ENCODE measurements around the gene KNL1.

Gene KNL1

DNA sequence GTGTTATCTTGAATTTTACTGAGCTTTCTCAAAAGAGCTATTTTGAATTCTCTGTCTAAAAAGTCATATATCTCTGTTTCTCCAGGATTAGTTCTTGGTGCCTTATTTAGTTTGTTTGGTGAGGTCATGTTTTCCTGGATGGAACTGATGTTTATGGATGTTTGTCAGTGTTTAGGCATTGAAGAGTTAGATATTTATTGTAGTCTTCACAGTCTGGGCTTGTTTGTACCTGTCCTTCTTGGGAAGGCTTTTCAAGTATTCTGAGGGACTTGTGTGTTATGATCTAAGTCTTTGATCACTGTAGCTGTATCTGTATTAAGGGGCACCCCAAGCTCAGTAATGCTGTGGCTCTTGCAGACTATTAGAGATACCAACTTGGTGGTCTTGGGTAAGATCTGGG is 90.3 kb downstream of the KNL1 start:
- TF ChIP-seq, protein P1, sequence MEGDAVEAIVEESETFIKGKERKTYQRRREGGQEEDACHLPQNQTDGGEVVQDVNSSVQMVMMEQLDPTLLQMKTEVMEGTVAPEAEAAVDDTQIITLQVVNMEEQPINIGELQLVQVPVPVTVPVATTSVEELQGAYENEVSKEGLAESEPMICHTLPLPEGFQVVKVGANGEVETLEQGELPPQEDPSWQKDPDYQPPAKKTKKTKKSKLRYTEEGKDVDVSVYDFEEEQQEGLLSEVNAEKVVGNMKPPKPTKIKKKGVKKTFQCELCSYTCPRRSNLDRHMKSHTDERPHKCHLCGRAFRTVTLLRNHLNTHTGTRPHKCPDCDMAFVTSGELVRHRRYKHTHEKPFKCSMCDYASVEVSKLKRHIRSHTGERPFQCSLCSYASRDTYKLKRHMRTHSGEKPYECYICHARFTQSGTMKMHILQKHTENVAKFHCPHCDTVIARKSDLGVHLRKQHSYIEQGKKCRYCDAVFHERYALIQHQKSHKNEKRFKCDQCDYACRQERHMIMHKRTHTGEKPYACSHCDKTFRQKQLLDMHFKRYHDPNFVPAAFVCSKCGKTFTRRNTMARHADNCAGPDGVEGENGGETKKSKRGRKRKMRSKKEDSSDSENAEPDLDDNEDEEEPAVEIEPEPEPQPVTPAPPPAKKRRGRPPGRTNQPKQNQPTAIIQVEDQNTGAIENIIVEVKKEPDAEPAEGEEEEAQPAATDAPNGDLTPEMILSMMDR (IDR thresholded peaks at IDR 0.05; ENCODE audit: borderline replicate concordance, control extremely low read depth, extremely low read depth, insufficient read depth, missing control alignments) = no peak
- in situ Hi-C loops (cut with MboI; ENCODE audit: low sequenced_read_pairs, unreplicated experiment) = no loop called here
- DNase-seq (ENCODE audit: low spot score) = no peak

GRCh38 chr15:40685376-40685775 is 91.3 kb downstream of the KNL1 start:
- no peak for DNase-seq (ENCODE audit: low spot score)
- TF ChIP-seq, protein P1 (IDR thresholded peaks at IDR 0.05; ENCODE audit: borderline replicate concordance, control extremely low read depth, extremely low read depth, insufficient read depth, missing control alignments) = no peak
- in situ Hi-C loops (cut with MboI; ENCODE audit: low sequenced_read_pairs, unreplicated experiment) = no loop called here

GRCh38 chr15:40688932-40689799 is 95.1 kb downstream of the KNL1 start:
- TF ChIP-seq, protein P1 (IDR thresholded peaks at IDR 0.05; ENCODE audit: borderline replicate concordance, control extremely low read depth, extremely low read depth, insufficient read depth, missing control alignments) = no peak
- no peak for DNase-seq (ENCODE audit: low spot score)
- in situ Hi-C loops (cut with MboI; ENCODE audit: low sequenced_read_pairs, unreplicated experiment) = no loop called here

- TF ChIP-seq, protein P1 (IDR thresholded peaks at IDR 0.05; ENCODE audit: borderline replicate concordance, control extremely low read depth, extremely low read depth, insufficient read depth, missing control alignments) = no peak
- DNase-seq (ENCODE audit: low spot score) = no peak
- in situ Hi-C loops (cut with MboI; ENCODE audit: low sequenced_read_pairs, unreplicated experiment) = no loop called here
Measured at GRCh38 chr15:40691737-40692136, 97.7 kb downstream of the KNL1 start.

DNA sequence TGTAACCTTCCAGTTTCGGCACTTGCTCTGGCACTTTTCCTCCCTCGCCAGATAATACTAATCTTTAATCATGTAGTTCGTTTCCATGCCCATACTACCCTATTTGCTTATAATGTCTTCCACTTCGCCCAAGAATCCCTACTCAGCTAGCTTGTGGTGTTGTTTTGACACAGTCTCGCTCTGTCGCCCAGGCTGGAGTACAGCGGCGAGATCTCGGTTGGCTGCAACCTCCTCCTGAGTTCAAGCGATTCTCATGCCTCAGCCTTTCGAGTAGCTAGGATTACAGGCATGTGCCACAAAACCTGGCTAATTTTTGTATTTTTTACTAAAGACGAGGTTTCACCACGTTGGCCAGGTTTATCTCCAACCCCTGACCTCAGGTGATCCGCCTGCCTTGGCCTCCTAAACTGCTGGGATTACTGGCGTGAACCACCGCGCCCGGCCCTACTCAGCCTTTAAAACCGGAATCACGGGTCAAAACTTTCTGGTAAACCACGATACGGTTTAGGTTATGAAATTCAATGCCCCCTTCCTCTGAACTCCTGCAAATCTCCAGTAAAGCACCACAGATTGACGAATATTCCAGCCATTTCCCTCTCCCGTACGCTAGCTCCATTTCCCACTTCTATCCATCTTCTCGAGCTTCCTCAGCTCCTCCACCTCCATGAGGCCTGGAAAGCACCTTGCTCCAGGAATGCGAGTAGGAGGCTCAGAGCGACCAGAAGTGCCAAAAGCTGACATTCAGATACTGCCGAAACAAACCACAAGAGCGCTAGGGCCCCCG is 100.0 kb downstream of the KNL1 start:
- in situ Hi-C loops (cut with MboI; ENCODE audit: low sequenced_read_pairs, unreplicated experiment) = no loop called here
- TF ChIP-seq, protein P1 (IDR thresholded peaks at IDR 0.05; ENCODE audit: borderline replicate concordance, control extremely low read depth, extremely low read depth, insufficient read depth, missing control alignments) = no peak
- peak; percentile 36 for DNase-seq (ENCODE audit: low spot score)

GRCh38 chr15:40694688-40695468 is 100.8 kb downstream of the KNL1 start, which contains the start of gene RAD51:
TSS of gene RAD51 (plus strand) at chr15:40695174. CDS start at chr15:40698759, 3,585 bp downstream.
- TF ChIP-seq, protein P1 (IDR thresholded peaks at IDR 0.05; ENCODE audit: borderline replicate concordance, control extremely low read depth, extremely low read depth, insufficient read depth, missing control alignments) = no peak
- DNase-seq (ENCODE audit: low spot score) = peak; percentile 95
- in situ Hi-C loops (cut with MboI; ENCODE audit: low sequenced_read_pairs, unreplicated experiment) = no loop called here

All from GM13976 (cell line).